Measurements from ENCODE around the gene CNKSR3.

The CNKSR3 gene

DNA sequence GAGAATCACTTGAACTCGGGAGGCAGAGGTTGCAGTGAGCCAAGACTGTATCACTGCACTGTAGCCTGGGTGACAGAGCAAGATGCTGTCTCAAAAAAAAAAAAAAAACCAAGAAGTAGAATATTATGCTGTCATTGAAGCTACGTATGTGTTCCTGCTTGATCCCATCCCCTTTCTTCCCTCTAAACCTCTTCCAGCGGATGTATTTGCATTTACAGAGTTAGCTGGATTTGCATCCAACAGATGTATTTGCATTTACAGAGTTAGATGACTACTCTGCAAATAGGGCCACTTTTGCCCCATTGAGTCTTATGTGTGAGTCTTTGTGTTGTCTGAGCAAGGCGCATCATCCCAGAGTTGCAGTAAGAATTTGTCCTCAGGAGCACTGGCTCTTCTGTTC lies 128.9 kb downstream of the CNKSR3 start:
- DNase-seq (ENCODE audit: low read depth) = no peak

DNA sequence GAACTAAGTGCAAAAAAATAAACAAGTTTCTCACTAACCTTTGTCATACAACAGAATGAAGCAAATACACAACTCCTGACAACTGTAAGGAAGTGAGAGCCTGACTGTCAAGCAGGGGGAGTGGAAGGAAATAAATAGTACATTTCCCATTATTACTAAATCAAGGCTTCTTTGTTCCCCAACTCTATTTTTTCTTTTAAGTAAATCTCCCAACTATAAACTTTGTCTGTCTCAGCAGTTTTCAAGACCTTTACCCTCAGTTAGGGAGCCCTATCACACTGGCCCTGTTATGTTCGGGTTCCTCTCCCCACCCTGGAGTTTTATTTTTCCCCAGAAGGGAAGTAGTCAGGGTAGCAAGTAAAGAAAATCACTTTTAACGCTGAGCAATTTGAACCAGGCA lies 129.7 kb downstream of the CNKSR3 start:
- no peak for DNase-seq (ENCODE audit: low read depth)

DNA sequence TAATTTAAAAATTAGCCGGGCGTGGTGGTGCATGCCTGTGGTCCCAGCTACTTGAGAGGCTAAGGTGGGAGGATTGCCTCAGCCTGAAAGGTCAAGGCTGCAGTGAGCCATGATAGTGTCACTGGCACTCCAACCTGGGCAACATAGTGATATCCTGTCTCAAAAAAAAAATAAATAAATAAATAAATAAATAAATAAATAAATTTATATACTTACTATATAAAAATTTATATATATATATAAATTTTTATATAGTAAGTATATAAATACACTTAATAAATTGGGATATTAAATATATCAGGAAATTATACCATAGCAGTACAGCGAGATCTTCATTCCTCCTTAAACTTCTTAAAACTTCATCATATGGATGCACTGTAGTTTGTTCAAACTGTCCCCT lies 130.9 kb downstream of the CNKSR3 start:
- no peak for DNase-seq (ENCODE audit: low read depth)

DNA sequence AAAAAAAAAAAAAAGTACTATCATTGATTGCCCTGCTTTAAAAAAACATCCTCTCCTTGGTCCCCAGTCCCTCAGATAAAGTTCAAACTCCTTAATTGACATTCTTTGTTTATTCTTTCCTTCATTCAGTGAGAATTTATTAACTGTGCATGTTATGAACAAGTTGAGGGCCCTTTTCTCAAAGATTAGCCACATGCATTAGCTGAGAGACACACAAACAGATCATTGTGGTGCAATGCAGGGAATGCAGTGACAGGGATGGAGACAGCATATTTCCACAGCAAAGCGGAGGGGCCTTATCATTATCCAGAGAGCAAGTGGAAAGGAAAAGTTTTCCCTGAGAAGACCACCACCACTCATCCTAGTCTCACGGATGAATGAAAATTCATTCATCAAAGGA lies 132.0 kb downstream of the CNKSR3 start:
- no peak for DNase-seq (ENCODE audit: low read depth)

DNA sequence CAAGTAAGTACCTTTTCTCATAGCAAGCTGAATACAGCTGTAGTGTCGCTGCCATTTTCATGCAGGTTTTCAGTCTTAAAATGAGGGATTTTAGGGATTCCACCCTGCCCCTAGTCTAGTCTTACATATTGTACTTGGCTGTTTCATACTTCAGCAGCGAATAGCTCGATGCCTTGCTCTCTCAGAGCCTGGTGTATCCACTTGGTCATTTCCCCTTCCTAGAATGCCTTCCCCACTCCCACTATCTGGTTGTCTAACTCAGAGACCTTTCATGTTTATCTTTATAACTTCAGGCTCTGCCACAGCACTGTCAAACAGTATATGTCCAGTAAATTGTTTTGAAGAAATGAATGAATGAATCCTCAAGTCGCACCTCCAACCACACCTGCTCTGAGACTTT lies 132.8 kb downstream of the CNKSR3 start:
- DNase-seq (ENCODE audit: low read depth) = no peak

DNA sequence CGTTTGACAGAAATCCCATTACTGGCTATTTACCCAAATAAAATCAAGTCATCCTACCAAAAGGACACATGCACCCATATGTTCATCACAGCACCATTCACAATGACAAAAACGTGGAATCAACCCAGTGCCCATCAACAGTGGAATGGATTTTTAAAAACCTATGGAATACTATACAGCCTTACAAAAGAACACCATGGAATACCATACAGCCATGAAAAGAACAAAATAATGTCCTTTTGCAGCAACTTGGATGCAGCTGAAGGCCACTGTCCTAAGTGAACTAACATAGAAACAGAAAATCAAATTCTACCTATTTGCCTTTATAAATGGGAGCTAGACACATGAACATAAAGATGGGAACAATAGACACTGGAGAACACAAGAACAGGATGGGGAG lies 136.5 kb downstream of the CNKSR3 start:
- no peak for DNase-seq (ENCODE audit: low read depth)

DNA sequence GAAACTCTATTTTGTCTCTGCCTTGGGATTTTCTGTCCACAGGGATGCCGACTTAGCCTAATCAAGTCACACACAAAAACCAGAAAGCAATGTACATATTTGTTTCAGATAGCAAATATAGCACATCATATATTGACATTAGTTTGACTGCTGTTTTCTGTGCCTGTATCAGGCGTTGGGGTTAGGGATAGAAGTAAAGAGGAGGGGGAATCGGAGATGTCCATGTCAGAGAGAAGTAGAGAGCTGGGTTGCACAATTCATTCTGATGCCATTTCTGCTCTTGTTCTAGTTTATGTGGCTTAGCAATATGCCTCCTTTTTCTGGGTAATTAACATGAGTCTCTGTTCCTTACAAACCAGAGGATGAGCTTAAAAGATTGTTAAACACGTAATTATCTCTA lies 139.2 kb downstream of the CNKSR3 start:
- no peak for DNase-seq (ENCODE audit: low read depth)

DNA sequence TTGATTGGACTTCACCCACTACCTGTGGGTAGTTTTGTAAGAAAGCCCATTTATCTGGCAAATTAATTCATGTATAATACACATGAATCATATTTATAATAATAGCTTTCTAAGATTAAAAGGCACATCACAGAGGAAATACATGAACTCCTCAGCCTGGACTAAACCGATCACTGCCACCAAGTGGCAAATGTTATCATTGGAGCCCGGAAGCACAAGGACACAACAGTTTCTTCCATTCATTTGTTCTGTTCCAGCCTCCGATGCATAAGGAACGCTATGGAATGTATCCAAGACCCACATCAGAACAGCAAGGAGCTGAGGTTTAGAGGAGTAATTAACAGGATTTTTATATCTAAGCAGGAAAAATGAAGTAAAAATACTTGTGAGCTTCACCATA lies 139.9 kb downstream of the CNKSR3 start:
- no peak for DNase-seq (ENCODE audit: low read depth)

DNA sequence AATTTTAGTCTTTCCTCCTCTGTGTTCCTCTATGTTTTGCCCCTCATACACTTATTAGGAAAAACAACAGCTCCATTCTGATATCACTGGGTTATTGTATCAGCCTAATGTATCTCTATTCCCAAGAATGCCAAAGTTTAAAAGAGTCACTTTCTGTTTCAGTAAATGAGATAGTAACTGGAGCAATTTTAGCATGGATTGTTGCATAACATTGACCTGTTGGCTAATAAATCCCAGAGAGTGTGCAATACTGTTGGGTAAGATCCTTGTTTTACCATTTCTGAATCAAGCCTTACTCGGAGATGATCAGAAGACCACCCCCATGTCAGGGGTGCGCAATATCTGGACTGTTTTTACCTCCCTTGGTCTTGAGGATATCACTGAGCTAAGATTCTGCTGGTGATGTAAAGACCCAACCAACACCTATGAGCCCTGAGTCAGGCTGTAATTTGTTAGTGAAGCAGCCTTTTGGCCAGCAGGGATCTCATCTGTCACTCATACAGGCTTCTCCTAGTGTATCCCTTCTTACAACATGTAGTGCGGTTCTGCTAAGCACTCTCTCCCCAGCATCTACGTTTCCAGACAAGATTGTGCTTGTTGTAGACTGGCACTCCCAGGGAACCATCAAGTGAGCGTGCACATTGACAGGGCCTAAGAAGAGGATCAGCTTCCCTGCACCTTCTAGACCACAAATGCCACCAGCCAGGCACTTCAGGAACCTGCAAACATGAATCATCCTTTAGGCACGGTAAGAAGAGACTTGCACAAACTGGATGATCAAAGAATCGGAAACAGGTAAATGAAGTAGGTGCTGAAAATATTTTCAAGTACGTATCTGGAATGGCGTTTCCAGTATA lies 142.4 kb downstream of the CNKSR3 start:
- DNase-seq (ENCODE audit: low read depth) = no peak

DNA sequence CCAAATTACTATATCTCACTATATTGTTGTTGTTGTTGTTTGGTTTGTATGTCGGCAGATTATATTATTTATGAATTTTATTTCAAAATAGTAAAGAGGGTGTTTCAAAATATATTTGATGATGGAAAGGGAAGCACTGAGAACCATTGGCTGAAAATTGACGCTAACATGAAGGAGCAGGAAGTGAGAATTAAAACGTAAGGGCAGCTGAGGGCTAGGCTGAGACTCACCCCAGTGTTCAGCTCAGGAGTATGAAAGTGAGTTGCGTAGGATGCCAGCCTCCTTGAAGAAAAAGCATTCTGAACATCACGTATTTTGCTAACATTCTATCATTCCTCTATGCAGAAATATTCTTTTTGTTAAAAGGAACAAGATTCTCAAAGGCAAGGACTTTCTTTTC lies 143.1 kb downstream of the CNKSR3 start:
- no peak for DNase-seq (ENCODE audit: low read depth)

DNA sequence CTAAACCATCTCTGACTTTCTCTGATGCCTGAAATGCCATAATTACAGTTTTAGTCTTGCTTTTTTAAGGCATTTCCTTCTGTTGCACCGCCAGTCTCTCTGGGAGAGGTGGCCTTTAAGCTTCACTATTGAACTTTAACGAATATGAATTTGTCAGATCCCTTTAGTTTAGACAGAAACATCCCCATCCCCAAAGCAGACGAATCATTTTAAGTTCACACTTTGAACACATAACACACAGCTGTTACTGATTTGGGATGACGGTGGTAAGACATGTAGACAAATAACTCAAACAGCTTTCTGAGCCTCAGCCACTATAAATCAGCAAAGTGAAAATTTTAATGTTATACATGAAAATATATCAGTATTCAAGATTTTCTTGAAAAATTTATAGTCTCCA lies 146.7 kb downstream of the CNKSR3 start:
- DNase-seq (ENCODE audit: low read depth) = no peak

DNA sequence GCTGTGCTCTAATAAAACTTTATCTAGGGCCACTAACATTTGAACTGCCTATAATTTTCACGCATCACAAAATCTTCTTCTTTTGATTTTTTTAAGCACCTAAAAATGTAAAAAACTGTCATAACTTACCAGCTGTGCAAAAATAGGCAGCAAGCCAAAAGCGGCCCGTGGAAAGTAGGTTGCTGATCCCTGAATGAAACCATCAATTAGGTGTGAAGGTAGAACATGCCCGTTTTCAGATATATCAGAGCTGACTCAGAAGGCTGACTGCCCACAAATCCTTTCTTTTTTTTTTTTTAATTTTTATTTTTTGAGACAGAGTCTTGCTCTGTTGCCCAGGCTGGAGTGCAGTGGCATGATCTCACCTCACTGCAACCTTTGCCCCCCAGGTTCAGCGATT lies 149.0 kb downstream of the CNKSR3 start:
- DNase-seq (ENCODE audit: low read depth) = no peak

DNA sequence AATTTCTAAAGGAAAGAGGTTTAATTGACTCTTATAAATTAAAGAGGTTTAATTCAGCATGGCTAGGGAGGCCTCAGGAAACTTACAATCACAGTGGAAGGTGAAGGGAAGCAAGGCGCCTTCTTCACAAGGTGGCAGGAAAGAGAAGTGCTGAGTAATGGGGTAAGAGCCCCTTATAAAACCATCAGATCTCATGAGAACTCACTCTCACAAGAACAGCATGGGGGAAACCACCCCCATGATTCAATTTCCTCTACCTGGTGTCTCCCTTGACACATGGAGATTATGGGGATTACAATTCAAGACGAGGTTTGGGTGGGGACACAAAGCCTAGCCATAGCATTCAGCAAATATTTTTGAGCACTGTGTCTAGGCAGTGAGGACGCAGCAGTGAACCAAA lies 150.0 kb downstream of the CNKSR3 start:
- DNase-seq (ENCODE audit: low read depth) = no peak

DNA sequence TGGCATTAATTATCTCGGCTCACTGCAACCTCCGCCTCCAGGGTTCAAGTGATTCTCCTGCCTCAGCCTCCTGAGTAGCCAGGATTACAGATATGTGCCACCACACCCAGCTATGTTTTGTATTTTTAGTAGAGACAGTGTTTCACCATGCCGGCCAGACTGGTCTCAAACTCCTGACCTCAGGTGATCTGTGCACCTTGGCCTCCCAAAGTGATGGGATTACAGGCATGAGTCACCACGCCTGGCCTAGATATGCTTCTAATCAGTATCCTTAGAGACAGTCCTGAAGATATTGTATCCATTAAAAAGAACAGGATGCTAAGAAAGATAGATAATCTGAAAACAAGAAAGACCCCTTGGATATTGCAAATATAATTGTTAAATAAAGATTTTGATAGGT lies 150.8 kb downstream of the CNKSR3 start:
- DNase-seq (ENCODE audit: low read depth) = no peak

DNA sequence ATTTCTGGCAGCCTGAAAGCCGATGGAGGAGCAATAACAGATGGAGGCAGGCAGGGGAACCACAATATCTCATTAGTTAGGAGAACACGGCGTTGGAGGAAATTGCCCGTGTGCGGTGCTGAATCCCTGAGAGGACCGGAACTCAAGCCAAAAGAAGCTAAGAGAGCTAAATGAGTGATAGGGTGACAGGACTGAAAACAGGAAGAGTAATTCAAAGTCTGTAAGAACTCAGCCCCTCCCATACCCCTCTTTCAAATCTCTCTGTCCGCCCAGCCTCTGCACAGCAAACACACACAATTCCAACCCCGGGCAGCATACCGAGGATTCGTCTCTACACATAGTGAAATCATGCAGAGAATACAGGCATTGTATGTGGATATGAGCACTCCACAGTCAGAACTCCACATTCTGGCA lies 151.3 kb downstream of the CNKSR3 start:
- no peak for DNase-seq (ENCODE audit: low read depth)

DNA sequence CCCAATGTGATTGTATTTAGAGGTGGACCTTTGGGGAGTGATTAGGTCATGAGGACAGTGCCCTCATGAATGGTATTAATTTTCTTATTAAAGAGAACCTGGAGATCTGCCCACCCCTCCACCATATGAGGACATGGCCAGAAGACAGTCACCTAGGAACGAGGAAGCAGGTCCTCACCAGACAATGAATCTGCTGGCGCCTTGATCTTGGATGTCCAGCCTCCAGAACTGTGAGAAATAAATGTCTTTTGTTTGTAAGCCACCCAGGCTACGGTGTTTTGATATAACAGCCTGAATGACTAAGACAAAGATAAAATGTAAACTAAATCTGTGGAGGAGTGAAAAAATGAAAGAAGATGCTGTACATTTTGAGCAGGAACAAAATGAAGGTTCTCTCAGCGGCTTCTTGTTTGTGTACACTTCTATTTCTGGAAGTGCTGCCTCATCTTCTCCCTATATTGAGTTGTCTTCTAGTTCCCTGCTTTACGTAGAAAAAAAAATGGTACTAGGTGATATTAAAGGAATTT lies 152.4 kb downstream of the CNKSR3 start:
- no peak for DNase-seq (ENCODE audit: low read depth)

DNA sequence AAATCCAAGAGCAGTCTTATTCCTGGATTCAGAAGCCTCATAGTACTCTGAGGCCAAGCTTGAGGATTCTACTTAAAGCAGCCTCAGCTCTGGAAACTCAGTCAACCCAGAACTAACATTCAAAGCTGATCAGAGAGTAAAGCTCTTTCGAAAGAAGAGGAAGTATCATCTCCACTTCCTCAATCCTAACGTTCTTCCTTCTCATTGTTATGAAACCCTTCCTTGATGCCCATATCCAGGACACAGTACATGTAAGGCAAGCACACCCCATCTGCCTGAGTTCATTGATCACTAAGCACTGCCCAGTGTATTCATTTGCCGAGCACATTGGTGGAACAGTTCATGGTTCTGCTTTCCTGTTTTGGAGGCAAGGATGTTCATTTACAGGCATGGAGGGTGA lies 153.8 kb downstream of the CNKSR3 start, which contains the start of gene IPCEF1:
TSS of gene IPCEF1 (minus strand) at position 114 of the 400 bp plus-strand sequence. CDS start 90,856 bp downstream, outside the sequence.
- DNase-seq (ENCODE audit: low read depth) = no peak

DNA sequence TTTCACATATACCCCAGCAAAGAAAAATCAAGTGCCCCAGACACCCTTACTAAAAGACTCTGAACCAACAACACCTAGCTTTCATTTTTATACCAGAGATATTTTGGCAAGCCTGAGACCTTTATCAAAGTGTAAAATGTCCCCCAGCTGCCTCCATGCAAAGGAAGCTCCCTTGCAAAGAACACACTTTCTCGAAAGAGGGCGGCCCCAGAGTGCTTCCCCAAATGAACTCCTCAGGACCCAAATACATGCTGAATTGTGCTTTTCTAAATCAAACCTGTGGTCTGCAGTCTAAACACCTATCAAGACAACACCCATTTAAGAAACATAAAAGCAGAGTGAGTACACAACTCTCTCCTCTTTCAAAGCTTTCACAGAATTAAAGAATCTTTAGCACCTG lies 154.4 kb downstream of the CNKSR3 start:
- DNase-seq (ENCODE audit: low read depth) = no peak

DNA sequence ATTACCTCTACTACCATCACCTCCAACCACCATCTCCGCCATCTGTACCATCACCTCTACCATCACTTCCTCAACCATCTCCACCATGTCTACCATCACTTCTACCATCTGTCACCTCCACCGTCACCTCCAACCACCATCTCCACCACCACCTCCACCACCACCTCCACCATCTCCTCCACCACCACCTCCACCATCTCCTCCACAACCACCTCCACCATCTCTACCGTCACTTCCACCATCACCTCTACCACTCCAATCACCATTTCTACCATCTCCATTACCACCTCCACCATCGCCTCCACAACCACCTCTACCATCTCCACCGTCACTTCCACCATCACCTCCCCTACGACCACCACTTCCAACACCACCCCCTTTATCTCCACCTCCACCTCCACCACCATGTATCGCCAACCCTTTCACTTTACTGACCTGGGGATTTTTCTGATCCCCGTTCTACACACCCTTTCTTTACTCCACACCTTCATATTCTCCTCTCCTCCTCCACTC lies 156.2 kb downstream of the CNKSR3 start:
- no peak for DNase-seq (ENCODE audit: low read depth)

DNA sequence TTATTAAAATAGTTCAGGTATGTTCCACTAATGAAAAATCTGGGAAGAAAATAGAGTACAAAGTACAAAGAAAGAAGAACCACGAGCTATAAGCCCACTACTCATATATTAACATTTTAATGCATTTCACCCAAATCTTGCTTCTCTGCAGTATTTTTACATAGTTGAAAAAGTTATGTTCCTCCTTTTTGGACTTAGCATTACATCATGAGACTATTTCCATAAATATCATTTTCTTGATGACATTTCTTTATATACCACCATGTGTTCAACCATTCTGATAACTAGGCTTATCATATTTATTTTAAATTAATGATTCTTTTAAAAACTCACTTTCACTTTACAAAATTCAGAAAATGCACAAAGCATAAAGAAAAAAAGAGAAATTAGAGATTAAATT lies 156.9 kb downstream of the CNKSR3 start:
- no peak for DNase-seq (ENCODE audit: low read depth)

DNA sequence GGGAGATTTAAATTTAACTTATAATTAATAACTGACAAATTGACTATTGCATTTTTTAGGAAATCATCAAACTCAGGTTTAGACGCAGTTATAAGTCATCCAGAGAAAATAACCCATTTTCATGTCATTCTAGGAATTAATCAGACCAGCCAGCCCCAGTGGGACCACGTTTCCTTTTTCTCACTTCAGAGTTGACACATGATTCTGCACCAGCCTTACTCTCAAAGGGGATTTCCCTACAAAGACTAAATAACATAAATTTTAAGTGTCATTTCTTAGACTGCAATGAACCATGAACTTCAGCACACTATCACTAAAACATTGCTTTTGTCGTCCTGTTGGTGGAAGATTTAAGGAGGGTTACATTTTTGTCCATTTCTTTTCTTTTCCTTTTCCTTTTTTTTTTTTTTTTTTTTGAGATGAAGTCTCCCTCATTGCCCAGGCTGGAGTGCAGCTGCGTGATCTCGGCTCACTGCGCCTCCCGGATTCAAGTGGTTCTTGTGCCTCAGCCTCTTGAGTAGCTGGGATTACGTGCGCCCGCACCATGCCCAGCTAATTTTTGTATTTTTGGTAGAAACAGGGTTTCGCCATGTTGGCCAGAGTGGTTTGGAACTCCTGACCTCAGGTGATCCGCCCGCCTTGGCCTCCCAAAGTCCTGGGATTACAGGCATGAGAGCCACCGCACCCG lies 157.4 kb downstream of the CNKSR3 start:
- peak; percentile 9 for DNase-seq (ENCODE audit: low read depth)

DNA sequence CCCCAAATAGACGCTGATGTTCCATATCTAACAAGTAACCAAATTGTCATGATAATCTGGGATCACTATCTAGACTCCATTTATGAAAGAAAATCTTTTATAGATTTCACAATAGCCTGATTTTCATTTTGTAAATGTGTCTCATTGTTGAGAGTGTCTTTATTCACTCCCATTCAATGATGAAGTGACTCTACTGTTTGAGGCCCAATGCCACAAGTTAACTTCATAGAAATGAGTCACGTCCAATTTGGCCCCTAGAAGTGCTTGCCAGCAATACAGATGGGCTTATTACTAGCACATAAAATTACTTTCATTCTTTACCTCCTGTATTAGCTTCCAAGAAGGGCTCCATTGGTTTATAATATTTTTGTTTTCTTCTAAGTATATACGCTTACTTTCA lies 160.2 kb downstream of the CNKSR3 start:
- DNase-seq (ENCODE audit: low read depth) = no peak

DNA sequence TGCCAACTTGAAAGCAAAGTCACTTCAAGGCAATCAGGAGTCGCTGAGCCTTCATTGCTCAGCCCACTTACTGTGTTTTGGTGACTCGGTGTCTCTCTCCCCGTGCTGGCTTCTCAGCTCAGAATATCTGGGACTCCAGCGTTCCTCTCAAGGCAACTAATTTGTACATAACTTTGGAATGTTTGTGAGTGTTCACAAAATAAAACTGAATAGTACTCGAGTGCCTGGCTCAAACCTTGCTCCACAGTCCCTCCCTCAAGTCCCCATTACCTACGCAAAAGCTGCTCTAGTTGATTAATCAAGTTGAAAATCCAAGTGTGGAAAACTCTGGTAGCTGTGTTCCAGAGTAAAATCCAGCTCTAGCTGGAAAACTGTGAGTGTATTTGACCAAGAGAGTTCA lies 162.5 kb downstream of the CNKSR3 start:
- DNase-seq (ENCODE audit: low read depth) = no peak
